HG03280 (cell line): ENCODE measurements around the gene FNDC10.
"Not testable (repeated sequence)": the region's sequence is repeated elsewhere in the genome, so short reads cannot be mapped to it uniquely, and the experiment has no call there.

Experiments
- ATAC-seq: cut with Tn5 transposase; IDR thresholded peaks from one replicate; pipeline ENCODE4 v1.9.1; 2021; ENCODE audit warnings: mild to moderate bottlenecking, moderate library complexity; ENCODE audit not compliant: unreplicated experiment

FNDC10 gene

DNA sequence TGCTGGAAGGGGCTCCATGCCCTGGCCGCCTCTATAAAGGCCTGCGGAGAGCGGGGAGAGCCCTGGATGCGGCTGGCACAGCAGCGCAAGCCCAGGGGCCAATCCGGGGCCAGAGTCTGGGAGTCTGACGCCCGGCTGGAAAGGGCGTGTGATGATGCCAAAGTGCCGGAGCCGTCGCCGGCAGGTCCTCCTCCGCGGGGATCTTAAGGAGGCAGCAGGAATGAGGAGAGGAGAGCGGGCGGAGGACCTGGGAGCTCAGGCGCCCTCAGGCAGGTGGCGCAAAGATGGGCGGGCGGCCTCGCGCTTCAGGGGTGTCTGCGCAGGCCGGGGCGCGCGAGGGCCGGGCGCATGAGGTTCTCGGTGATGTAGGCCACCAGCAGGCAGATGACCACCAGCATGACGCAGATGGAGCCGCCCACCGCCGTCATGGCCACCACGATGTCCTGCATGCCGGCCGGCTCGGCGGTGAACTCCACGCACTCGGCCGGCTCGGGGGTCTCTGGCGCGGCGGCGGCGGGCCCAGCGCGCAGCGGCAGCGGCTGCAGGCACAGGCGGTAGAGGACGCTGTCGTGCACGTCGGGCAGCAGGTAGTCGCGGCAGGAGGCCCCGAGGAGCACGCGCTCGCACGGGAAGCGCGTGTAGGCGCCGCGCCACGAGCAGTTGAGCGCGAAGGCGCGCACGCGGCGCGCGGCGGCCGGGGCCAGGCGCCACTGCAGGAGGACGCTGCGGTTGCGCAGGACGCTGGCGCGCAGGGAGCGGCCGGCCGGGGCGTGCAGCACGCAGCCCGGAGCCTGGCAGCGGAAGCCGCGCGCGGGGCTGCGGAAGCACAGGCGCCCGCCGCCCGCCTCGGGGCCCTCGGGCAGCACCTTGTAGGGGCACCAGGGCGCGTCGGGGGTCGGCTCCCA, 653 bp downstream of the FNDC10 start:
- ATAC-seq: no peak

- no peak for ATAC-seq
These were observed 1.3 kb downstream of the FNDC10 start for GRCh38 chr1:1598720-1599029.

GRCh38 chr1:1598051-1598719, 1.8 kb downstream of the FNDC10 start:
- ATAC-seq: no peak

GRCh38 chr1:1597275-1597930, 2.5 kb downstream of the FNDC10 start:
- no peak for ATAC-seq

- ATAC-seq: no peak
These were observed 3.3 kb downstream of the FNDC10 start for GRCh38 chr1:1596493-1597274.

GRCh38 chr1:1595341-1595740, 4.6 kb downstream of the FNDC10 start:
- not testable (repeated sequence) for ATAC-seq

DNA sequence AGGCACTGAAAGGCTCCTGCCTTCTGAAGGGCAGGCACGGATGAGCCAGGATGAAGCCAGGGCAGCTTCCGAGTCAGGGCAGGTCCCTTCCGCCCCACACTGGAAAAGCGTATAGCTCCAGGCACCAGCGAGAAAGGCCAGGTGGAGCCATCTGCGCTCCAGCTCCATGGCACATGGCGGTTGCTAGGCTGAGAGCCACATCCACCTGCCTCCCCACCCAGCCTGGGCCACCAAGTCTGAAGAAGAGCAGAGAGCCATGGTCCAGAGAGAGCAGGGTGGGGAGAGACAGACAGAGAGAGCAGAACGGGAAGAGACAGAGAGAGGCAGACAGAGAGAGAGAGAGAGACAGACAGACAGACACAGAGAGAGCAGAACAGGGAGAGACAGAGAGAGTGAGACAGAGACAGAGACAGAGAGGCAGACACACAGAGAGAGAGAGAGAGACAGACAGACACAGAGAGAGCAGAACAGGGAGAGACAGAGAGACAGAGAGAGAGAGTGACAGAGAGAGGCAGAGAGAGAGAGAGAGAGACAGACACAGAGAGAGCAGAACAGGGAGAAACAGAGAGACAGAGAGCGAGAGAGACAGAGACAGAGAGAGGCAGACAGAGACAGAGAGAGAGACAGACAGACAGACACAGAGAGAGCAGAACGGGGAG, 5.2 kb downstream of the FNDC10 start:
- no peak for ATAC-seq

DNA sequence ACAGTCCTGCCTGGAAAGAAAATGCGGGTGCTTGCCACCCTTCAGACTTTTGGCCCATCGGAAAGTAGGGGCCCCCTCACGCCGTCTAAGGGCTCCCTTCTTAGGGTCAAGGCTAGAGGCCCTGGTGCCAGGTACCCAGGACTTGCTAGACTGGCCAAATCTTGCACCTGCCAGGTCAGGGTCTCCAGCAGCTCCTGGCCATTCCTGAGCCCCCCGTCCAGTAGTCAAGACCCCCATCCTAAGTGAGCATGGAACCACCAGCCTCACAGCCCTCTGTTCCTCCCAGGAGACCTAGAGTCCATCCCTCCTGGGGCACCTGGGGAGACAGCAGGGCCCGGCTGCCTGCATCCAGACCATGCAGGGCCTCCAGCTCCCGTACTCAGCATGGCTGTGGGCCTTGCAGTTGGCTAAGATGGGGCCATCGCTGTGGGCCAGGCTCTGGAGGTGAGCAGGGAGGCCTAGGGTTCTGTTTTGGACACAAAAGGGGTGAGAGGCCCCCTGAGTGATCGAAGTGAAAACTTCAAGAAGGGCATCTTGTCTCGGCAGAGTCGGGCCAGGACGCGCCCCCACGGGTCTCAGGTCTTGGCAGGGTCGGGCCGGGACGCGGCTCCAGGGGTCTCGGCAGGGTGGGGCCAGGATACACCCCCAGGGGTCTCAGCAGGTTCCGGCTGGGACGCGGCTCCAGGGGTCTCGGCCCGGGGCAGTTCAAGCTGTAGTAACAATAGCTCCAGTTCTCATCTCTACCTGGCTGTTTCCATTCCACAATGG, 5.9 kb downstream of the FNDC10 start:
- ATAC-seq: no peak

DNA sequence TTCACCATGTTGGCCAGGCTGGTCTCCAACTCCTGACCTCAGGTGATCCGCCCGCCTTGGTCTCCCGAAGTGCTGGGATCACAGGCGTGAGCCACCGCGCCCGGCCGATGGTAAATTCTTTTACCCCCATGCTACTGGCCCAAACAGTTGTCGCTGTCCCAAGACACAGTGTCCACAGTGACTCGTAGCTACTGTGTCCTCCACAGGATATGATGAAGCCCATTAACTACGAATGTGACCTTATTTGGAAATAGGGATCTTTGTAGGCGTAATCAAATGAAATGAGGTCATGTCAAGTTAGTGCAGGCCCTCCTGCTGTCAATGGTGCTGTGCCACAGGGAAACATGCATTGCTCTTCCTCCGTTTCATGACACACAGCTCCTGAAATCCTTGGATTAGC, 8.5 kb downstream of the FNDC10 start:
- ATAC-seq: no peak

DNA sequence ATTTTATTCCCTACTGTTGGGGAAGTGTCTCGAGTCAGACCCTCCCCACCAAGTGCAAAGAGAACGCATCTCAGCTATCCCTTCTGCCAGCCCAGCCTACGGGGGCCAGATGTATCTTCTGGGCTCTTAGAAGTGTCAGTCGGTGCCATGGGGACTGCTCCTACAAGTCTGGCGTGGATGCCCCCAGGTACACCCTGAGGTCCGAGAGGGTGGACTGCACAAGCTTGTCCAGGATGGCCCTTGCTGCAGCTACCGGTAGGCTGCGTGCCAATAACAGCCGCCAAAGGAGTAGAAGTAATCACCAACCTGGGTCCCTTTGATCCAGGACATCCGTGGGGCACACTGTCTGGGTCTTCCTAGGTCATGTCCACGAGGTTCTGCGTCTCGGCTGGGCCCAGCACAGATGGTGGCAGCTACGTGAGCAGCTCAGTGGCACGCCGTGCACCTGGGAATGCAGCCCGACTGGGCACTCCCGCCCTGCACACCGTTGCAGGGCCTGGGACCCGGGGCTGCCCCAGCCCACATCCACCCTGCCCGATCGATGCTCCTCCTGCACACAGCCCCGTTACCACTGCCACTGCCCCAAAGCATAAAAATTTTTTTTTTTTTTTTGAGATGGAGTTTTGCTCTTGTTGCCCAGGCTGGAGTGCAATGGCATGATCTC, 16.5 kb downstream of the FNDC10 start:
- no peak for ATAC-seq

DNA sequence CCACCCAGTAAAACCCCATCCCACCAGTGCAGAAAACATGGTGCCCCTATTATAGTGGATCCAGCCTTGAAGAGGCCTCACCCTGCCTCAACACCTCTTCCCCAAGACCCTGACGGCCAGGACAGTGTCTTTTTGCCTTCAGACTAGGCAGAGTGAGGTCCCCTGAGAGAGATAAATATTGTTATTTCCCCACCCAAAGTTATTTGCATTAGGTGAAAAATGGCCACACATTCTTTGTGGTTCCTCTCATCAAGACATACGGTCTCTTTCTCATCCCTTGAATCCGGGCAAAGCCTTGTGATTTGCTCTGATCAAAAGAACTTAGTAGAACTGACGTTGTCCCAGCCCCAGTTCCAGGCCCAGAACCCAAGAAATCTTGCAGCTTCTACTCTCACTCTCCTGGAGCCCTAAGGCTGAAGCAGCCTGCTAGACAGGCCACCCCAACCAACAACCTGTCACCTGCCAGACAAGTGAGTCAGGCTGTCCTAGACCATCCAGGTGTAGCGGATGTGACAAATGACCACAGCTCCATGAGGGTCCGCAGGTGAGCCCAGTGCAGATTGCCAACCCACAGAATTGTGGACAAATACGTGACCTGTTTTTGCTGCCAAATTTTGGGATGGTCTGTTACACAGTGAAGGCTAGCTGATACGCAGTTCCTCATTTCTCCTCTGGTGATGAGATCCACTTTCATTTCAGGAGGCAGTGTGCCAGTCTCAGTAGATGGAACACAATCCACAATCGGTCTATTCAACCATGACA, 17.2 kb downstream of the FNDC10 start:
- ATAC-seq: no peak

GRCh38 chr1:1578371-1578940, 21.5 kb downstream of the FNDC10 start:
- ATAC-seq: no peak

GRCh38 chr1:1577367-1578011, 22.4 kb downstream of the FNDC10 start:
- ATAC-seq: no peak

DNA sequence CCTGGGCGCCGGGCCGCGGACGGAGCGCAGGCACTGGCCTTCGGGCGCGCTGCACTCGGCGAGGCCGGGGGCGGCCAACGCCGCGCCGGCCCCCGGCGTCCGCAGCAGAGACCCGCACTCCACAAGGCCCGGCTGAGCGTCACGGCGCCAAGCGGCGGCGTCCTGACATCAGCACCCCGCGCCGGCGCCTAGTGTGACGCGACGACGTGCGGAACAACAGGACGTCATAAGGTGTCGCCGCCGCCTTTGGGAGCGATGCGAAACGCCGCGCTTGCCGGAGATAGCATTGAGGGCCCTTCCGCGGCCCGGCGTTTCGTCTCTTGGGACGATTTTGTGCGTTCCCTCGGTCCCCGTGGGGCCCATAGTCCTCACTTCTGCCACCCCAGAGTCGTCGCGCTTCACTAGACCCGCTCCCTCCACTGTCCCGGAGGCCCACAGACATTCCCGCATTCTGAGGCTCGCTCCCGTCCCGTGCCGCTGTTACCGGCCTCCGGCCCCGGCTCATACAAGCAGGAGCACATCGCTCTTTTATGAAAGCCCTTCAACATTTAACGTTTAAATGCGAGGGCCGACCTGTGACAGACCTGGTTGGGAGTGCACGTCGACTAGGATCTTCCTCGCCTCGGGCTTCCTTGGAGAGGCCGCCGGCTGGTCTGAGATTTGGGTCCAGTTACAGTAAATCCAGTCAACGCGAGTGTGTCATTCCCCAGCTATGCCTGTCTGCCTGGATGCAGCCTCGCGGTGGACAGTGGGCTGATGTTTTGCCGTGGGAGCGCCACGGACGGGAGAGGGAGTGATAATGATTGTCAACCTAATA, 25.0 kb downstream of the FNDC10 start, which contains the start of gene SSU72:
TSS of gene SSU72 (minus strand) at position 143 of the 817 bp plus-strand sequence. CDS start 306 bp downstream, outside the sequence.
- ATAC-seq: peak; percentile 88

- peak; percentile 73 for ATAC-seq
These were observed 25.9 kb downstream of the FNDC10 start for GRCh38 chr1:1573843-1574720.

GRCh38 chr1:1569341-1569740, 30.6 kb downstream of the FNDC10 start:
- no peak for ATAC-seq
